Right lobe of liver (tissue), 6 donors: Measurements from ENCODE around the gene HBQ1. TPM values are rescaled to one million over a fixed set of nuclear protein-coding genes. Genes with fewer than 3 reads are reported as not detected.
"Not testable (repeated sequence)": the region's sequence is repeated elsewhere in the genome, so short reads cannot be mapped to it uniquely, and the experiment has no call there.

Source experiments
- ATAC-seq, 4 donors: fragments of 200-7000 bp; cut with Tn5 transposase; one replicate each; pipeline ENCODE4 v1.9.1; 2020; ENCODE audit warnings: mild to moderate bottlenecking in 4 of 4, moderate library complexity in 4 of 4
- DNase-seq, 3 donors: peaks; one replicate each; pipeline ENCODE4 v3.0.0-alpha.2; 2020
- H3K27ac ChIP-seq, 3 donors: fragments of 200-600 bp; one replicate each; pipeline ENCODE4 v1.8.0; 2022
- H3K27me3 ChIP-seq, 2 donors: fragments of 200-600 bp; one replicate each; pipeline ENCODE4 v1.8.0; 2022
- H3K36me3 ChIP-seq, 4 donors: fragments of 200-600 bp; sonication (generic) in 1 of 4; one replicate each; pipeline versions ENCODE4 v1.5.1 to v1.8.0; 2017 to 2022; ENCODE audit warnings: control low read depth in 1 of 4
- H3K4me1 ChIP-seq, 4 donors: fragments of 200-600 bp; sonication (generic) in 1 of 4; one replicate each; pipeline versions ENCODE4 v1.5.1 to v1.8.0; 2017 to 2022; ENCODE audit warnings: control low read depth in 1 of 4
- H3K4me3 ChIP-seq, 3 donors: fragments of 200-600 bp; one replicate each; pipeline ENCODE4 v1.8.0; 2022
- H3K9me3 ChIP-seq, 4 donors: fragments of 200-600 bp; sonication (generic) in 1 of 4; one replicate each; pipeline versions ENCODE4 v1.5.1 to v1.8.0; 2017 to 2022; ENCODE audit warnings: control low read depth in 1 of 4
- POLR2A ChIP-seq: fragments of 450-650 bp; IDR thresholded peaks from one replicate; pipeline ENCODE4 v1.6.1; 2017; ENCODE audit warnings: antibody characterized with exemption, mild to moderate bottlenecking
- WGBS: methylation state at CpG from one replicate; pipeline ENCODE4 v1.1.6; 2018; ENCODE audit warnings: low coverage, low lambda C conversion rate; ENCODE audit not compliant: insufficient coverage; ENCODE audit errors: missing lambda C conversion rate; 5-methylcytosine and 5-hydroxymethylcytosine counted together
- intact Hi-C, 2 donors: fragments of 100-400 bp; cut with DNase I; formaldehyde crosslinking; loops; one replicate each; pipeline versions ENCODE4 v1.11.2 to v1.14.1; 2022
- total RNA-seq, 6 experiments: library from RNA; depleted of rRNA in 2 of 6; stranded (reverse); fragments of >200 nt in 2 of 6; fragmentation: NEBNext Ultra II Directional in 3 of 6; extraction: Animal tissue kit (Norgen Biotek cat#: 25700) in 3 of 6; gene quantifications; one replicate each; pipeline versions ENCODE4 v1.1.0 to v1.2.4, GENCODE V29; 2016 to 2023
- TF ChIP-seq, protein P1 (sequence below), 4 donors: fragments of 200-600 bp in 3 of 4; fragments of 450-650 bp in 1 of 4; IDR thresholded peaks; one replicate each; pipeline versions ENCODE4 v1.5.1 to v1.8.0; 2016 to 2022; ENCODE audit warnings: antibody characterized with exemption in 4 of 4, mild to moderate bottlenecking in 2 of 4
- donor health status: DM: no; HTN: yes; CAD: no.
- donor health status: DM: no; HTN: no; CAD: no.
- donor health status: DM: no; HTN: no; CAD: no.
- donor health status: DM: no; HTN: yes; CAD: no.
- donor health status: DM: no; HTN: yes; CAD: no.

HBQ1 gene
- total RNA-seq, 6 experiments from 2014 or later: 0.47 TPM; not detected in 5

- peaks cover 13 to 24% of the 10 kb centered on the region in 2 donors for H3K27me3 ChIP-seq
- H3K4me1 ChIP-seq: peaks cover 0 to 7% (median 0%) of the 10 kb centered on the region in 4 donors
- intact Hi-C loops: no loop called here
- 87% methylated on average over 8 of the region's 13 CpGs for WGBS
- H3K9me3 ChIP-seq: no peaks in the 10 kb centered on the region
- H3K4me3 ChIP-seq: no peak overlapping the region
- no peak for TF ChIP-seq POLR2A
- TF ChIP-seq, protein P1, sequence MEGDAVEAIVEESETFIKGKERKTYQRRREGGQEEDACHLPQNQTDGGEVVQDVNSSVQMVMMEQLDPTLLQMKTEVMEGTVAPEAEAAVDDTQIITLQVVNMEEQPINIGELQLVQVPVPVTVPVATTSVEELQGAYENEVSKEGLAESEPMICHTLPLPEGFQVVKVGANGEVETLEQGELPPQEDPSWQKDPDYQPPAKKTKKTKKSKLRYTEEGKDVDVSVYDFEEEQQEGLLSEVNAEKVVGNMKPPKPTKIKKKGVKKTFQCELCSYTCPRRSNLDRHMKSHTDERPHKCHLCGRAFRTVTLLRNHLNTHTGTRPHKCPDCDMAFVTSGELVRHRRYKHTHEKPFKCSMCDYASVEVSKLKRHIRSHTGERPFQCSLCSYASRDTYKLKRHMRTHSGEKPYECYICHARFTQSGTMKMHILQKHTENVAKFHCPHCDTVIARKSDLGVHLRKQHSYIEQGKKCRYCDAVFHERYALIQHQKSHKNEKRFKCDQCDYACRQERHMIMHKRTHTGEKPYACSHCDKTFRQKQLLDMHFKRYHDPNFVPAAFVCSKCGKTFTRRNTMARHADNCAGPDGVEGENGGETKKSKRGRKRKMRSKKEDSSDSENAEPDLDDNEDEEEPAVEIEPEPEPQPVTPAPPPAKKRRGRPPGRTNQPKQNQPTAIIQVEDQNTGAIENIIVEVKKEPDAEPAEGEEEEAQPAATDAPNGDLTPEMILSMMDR (IDR thresholded peaks at IDR 0.05): no peak
- DNase-seq: no peak
- ATAC-seq: no peak
- H3K36me3 ChIP-seq: no peaks in the 10 kb centered on the region
- no peak overlapping the region for H3K27ac ChIP-seq
Observed at GRCh38 chr16:162271-162991, 17.8 kb upstream of the HBQ1 start.

DNA sequence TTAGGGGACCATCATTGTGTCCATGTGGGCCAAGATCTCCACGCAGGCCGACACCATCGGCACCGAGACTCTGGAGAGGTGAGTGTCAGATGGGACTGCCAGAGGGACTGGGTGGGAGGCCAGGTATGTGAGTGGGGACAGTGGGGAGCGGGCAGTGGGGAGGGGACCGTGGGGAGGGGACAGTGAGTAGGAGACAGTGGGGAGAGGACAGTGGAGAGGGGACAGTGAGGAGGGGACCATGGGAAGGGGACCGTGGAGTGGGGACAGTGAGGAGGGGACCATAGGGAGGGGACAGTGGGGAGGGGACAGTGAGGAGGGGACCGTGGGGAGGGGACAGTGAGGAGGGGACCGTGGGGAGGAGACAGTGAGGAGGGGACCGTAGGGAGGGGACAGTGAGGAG lies 17.1 kb upstream of the HBQ1 start:
- ATAC-seq, intact Hi-C loops, H3K4me3 ChIP-seq, H3K9me3 ChIP-seq, DNase-seq, H3K4me1 ChIP-seq, H3K36me3 ChIP-seq, H3K27ac ChIP-seq: not testable (repeated sequence)
- peaks cover 13 to 31% of the 10 kb centered on the region in 2 donors for H3K27me3 ChIP-seq
- WGBS: 82% methylated on average over 10 of the region's 10 CpGs

DNA sequence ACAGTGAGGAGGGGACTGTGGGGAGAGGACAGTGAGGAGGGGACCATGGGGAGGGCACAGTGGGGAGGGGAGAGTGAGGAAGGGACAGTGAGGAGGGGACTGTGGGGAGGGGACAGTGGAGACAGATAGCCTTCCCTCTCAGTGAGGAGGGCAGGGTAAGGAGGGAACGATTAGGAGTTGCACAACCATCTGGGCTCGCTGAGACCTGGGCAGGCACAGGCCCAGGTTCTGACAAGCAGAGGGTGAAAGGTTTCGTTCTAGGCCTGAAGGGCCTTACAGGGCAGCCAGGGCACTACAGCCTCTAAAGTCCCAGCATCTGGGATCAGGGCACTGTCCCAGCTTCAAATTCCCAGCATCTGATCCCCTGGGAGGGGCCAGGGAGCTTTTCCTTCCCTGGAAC lies 16.6 kb upstream of the HBQ1 start:
- WGBS: no CpG with 5 or more reads among the region's 3 CpGs
- DNase-seq, intact Hi-C loops, H3K4me1 ChIP-seq, H3K27ac ChIP-seq, H3K9me3 ChIP-seq, H3K4me3 ChIP-seq, H3K36me3 ChIP-seq: not testable (repeated sequence)
- ATAC-seq: peak; percentile 66 to 97 (median 85)
- peaks cover 13 to 37% of the 10 kb centered on the region in 2 donors for H3K27me3 ChIP-seq

- H3K9me3 ChIP-seq, H3K36me3 ChIP-seq, DNase-seq, intact Hi-C loops, H3K4me3 ChIP-seq, H3K4me1 ChIP-seq, H3K27ac ChIP-seq: not testable (repeated sequence)
- ATAC-seq: peak in 1 of 4 donors; percentile 8
- peaks cover 13 to 40% of the 10 kb centered on the region in 2 donors for H3K27me3 ChIP-seq
- no CpG with 5 or more reads among the region's 80 CpGs for WGBS
Observed at GRCh38 chr16:164134-164823, 16.0 kb upstream of the HBQ1 start.

GRCh38 chr16:164827-165538 lies 15.3 kb upstream of the HBQ1 start:
- WGBS: 0% methylated on average over 8 of the region's 77 CpGs

More at GRCh38 chr16:164827-165538, 15.3 kb upstream of the HBQ1 start:
- H3K36me3 ChIP-seq: no peaks in the 10 kb centered on the region
- H3K4me1 ChIP-seq: peaks cover 0 to 7% (median 0%) of the 10 kb centered on the region in 4 donors
- H3K27me3 ChIP-seq: peaks cover 13 to 40% of the 10 kb centered on the region in 2 donors
- no peak overlapping the region for H3K27ac ChIP-seq
- TF ChIP-seq, protein P1 (IDR thresholded peaks at IDR 0.05): no peak
- no peak for TF ChIP-seq POLR2A
- ATAC-seq (no peak), DNase-seq (no peak)
- intact Hi-C loops: no loop called here
- H3K9me3 ChIP-seq: no peaks in the 10 kb centered on the region
- H3K4me3 ChIP-seq: no peak overlapping the region
